Measurements from ENCODE around the gene FNBP1L. TPM values are rescaled to one million over a fixed set of nuclear protein-coding genes. Genes with fewer than 3 reads are reported as not detected.

Gene FNBP1L
- total and polyA plus RNA-seq, 9 of the 15 experiments (the other 6 are each of a cell fraction or from before 2014, with no cell fraction given), result 1.4 to 6.9 (median 5.9) TPM

- Histone ChIP-seq H3K27ac (ENCODE audit: extremely low read depth, low read depth, low read length) (no peak overlapping the region), H3K4me3 (no peak overlapping the region), H3K9me1 (ENCODE audit: control insufficient read depth, insufficient read depth, low read length) (no peaks in the 10 kb centered on the region), H3K4me2 (ENCODE audit: insufficient read depth, low read length) (no peak overlapping the region), H3K36me3 (ENCODE audit: control insufficient read depth, insufficient read depth, low read length) (no peaks in the 10 kb centered on the region), H4K20me1 (replicated peaks; ENCODE audit: control insufficient read depth, insufficient read depth, low read length) (no peaks in the 10 kb centered on the region), H3K9me3 (replicated peaks; ENCODE audit: control insufficient read depth, insufficient read depth, low read depth, low read length) (no peaks in the 10 kb centered on the region; the same call in none of the 2 replicates), H2AFZ (ENCODE audit: low read depth, low read length) (no peak overlapping the region), H3K27me3 (ENCODE audit: control insufficient read depth in 2 of 2, insufficient read depth in 2 of 2, low read length in 2 of 2) (no peaks in the 10 kb centered on the region), H3K79me2 (ENCODE audit: control insufficient read depth, insufficient read depth, low read length) (no peaks in the 10 kb centered on the region), H3K4me1 (replicated peaks in 1 of 2; ENCODE audit: control insufficient read depth in 2 of 2, insufficient read depth in 2 of 2, low read length in 2 of 2) (no peaks in the 10 kb centered on the region), H3K9ac (ENCODE audit: insufficient read depth in 1 of 2, low read depth in 2 of 2, low read length in 2 of 2) (no peak overlapping the region)
- ChIA-PET CTCF (ENCODE audit: low intra/inter-chr PET ratio) (no interaction called here), POLR2A (no interaction called here)
- in situ Hi-C loops (cut with MboI) (no loop called here), intact Hi-C loops (cut with micrococcal nuclease) (no loop called here)
- 49% methylated on average over 3 of the region's 3 CpGs for WGBS (ENCODE audit: insufficient coverage, low coverage, missing lambda C conversion rate)
- ATAC-seq (no peak), FAIRE-seq (no peak), DNase-seq (ENCODE audit: extremely low read depth in 1 of 4, low spot score in 3 of 4) (no peak)
- no peak for TF ChIP-seq ZBTB26 (CRISPR knock-in tag; IDR thresholded peaks at IDR 0.05)
- no peak for TF ChIP-seq USF1 (CRISPR knock-in tag; IDR thresholded peaks at IDR 0.05)
- no peak for TF ChIP-seq KLF13 (tag; IDR thresholded peaks at IDR 0.05; ENCODE audit: borderline replicate concordance, low read depth)
- TF ChIP-seq POLR2AphosphoS2 (IDR thresholded peaks at IDR 0.05; ENCODE audit: low read length), result no peak
- no TSS peak for BruUV-seq (replicated peaks)
Observed at GRCh38 chr1:93483200-93483599, 35.3 kb downstream of the FNBP1L start.

- no TSS peak for BruUV-seq (replicated peaks)
- no peaks in the 10 kb centered on the region for H3K27me3 ChIP-seq (ENCODE audit: control insufficient read depth in 2 of 2, insufficient read depth in 2 of 2, low read length in 2 of 2)
- intact Hi-C loops (cut with micrococcal nuclease) (no loop called here), in situ Hi-C loops (cut with MboI) (no loop called here)
- no peaks in the 10 kb centered on the region for H3K4me1 ChIP-seq (replicated peaks in 1 of 2; ENCODE audit: control insufficient read depth in 2 of 2, insufficient read depth in 2 of 2, low read length in 2 of 2)
- no peak overlapping the region for H3K27ac ChIP-seq (ENCODE audit: extremely low read depth, low read depth, low read length)
- no peak for FAIRE-seq
- H3K9ac ChIP-seq (ENCODE audit: insufficient read depth in 1 of 2, low read depth in 2 of 2, low read length in 2 of 2), result no peak overlapping the region
- no peak overlapping the region for H2AFZ ChIP-seq (ENCODE audit: low read depth, low read length)
- TF ChIP-seq ZBED1 (IDR thresholded peaks at IDR 0.05), result no peak
- TF ChIP-seq NFRKB (IDR thresholded peaks at IDR 0.05; ENCODE audit: low read depth), result no peak
- no peak for TF ChIP-seq ZNF212 (CRISPR knock-in tag; IDR thresholded peaks at IDR 0.05)
- no peak for TF ChIP-seq NR2F6 (CRISPR knock-in tag; IDR thresholded peaks at IDR 0.05)
- no peak for TF ChIP-seq KLF16 (IDR thresholded peaks at IDR 0.05)
- TF ChIP-seq NFXL1 (CRISPR knock-in tag; IDR thresholded peaks at IDR 0.05), result no peak
- TF ChIP-seq ATF7 (IDR thresholded peaks at IDR 0.05), result no peak
- no peak for TF ChIP-seq ELK1 (CRISPR knock-in tag; IDR thresholded peaks at IDR 0.05)
- TF ChIP-seq ELF1 (tag; IDR thresholded peaks at IDR 0.05), result no peak
- no peak for TF ChIP-seq HEY1 (CRISPR knock-in tag; IDR thresholded peaks at IDR 0.05; ENCODE audit: borderline replicate concordance)
- no peak for TF ChIP-seq MCM2 (IDR thresholded peaks at IDR 0.05; ENCODE audit: low read depth)
- TF ChIP-seq ZC3H8 (IDR thresholded peaks at IDR 0.05), result no peak
- no peak for TF ChIP-seq MAFG (tag; conservative IDR thresholded peaks at IDR 0.05)
- no peak for TF ChIP-seq GABPB1 (CRISPR knock-in tag; IDR thresholded peaks at IDR 0.05)
- H4K20me1 ChIP-seq (replicated peaks; ENCODE audit: control insufficient read depth, insufficient read depth, low read length), result no peaks in the 10 kb centered on the region
- no peaks in the 10 kb centered on the region for H3K79me2 ChIP-seq (ENCODE audit: control insufficient read depth, insufficient read depth, low read length)
- ChIA-PET POLR2A (interaction anchor here (0.6 kb wide), 1 partner anchor 1494 kb away, joined by 3 read pairs; no protein-coding TSS in a partner anchor), CTCF (ENCODE audit: low intra/inter-chr PET ratio) (no interaction called here)
- H3K4me3 ChIP-seq, result no peak overlapping the region
- H3K4me2 ChIP-seq (ENCODE audit: insufficient read depth, low read length), result no peak overlapping the region
- DNase-seq (ENCODE audit: extremely low read depth in 1 of 4, low spot score in 3 of 4), result no peak
- H3K9me1 ChIP-seq (ENCODE audit: control insufficient read depth, insufficient read depth, low read length), result no peaks in the 10 kb centered on the region
- no peaks in the 10 kb centered on the region; the same call in 1 of the 2 replicates for H3K9me3 ChIP-seq (replicated peaks; ENCODE audit: control insufficient read depth, insufficient read depth, low read depth, low read length)
- H3K36me3 ChIP-seq (ENCODE audit: control insufficient read depth, insufficient read depth, low read length), result no peaks in the 10 kb centered on the region
- ATAC-seq, result no peak
Observed at GRCh38 chr1:93483606-93484005, 35.7 kb downstream of the FNBP1L start.
